ENCODE measurements around the gene CD47. TPM values are rescaled to one million over a fixed set of nuclear protein-coding genes. Genes with fewer than 3 reads are reported as not detected.

The CD47 gene
- total and polyA plus RNA-seq, 10 of the 15 experiments (the other 5 are each of a cell fraction or from before 2014, with no cell fraction given), result 22.9 to 175 (median 81.1) TPM

DNA sequence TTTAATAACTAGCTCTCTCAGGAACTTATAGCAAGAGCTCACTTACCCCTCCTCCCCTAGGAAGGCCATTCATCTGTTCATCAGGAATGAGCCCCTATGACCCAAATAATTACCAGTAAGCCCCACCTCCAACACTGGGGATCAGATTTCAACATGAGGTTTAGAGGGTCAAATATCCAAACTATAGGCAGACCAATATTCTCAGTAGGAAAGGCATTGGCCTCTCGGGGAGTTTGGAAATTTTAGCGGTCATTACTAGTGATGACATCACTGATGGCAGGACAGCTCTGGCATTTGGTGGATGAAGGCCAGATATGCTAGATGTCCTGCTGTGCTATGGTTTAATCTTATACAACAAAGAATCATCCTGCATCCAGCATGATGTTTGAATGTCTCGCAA lies 15.2 kb upstream of the CD47 start:
- ChIA-PET CTCF (interaction anchor here (0.7 to 3.4 kb wide), 4 partner anchors 12 to 25 kb away, joined by 3 to 8 read pairs (median 3); no protein-coding TSS in a partner anchor), RAD21 (ENCODE audit: unreplicated experiment) (no interaction called here), SMC1A (ENCODE audit: uncharacterized antibody, unreplicated experiment) (interaction anchor here (0.7 to 1.5 kb wide), 4 partner anchors 16 to 341 kb away, joined by 3 to 7 read pairs (median 4); no protein-coding TSS in a partner anchor), POLR2A (interaction anchor here (1.6 kb wide), 1 partner anchor 10 kb away, joined by 4 read pairs; no protein-coding TSS in a partner anchor)
- DNase-seq (ENCODE audit: low read depth, low spot score) (no peak), FAIRE-seq (no peak), ATAC-seq (no peak)
- in situ Hi-C loops (cut with MboI) (no loop called here), intact Hi-C loops (cut with micrococcal nuclease; ENCODE audit: unreplicated experiment) (no loop called here)
- Histone ChIP-seq H3K27ac (ENCODE audit: control insufficient read depth, insufficient read depth) (no peak overlapping the region), H3K27me3 (replicated peaks in 1 of 2; ENCODE audit: control insufficient read depth in 2 of 2, insufficient read depth in 2 of 2, low read length in 1 of 2) (no peaks in the 10 kb centered on the region), H3K79me2 (ENCODE audit: control insufficient read depth, insufficient read depth, low read length) (no peaks in the 10 kb centered on the region; the same call in 1 of the 2 replicates), H3K36me3 (ENCODE audit: control insufficient read depth in 2 of 2, insufficient read depth in 2 of 2, low read length in 1 of 2) (no peaks in the 10 kb centered on the region), H3K9me3 (replicated peaks; ENCODE audit: control insufficient read depth, insufficient read depth, low read length) (no peaks in the 10 kb centered on the region), H4K20me1 (ENCODE audit: control insufficient read depth, insufficient read depth) (no peaks in the 10 kb centered on the region), H3K9ac (ENCODE audit: control insufficient read depth, insufficient read depth, low read length) (no peak overlapping the region), H2AFZ (ENCODE audit: control insufficient read depth, low read depth, low read length) (no peak overlapping the region), H3K4me1 (ENCODE audit: control insufficient read depth, insufficient read depth, low read length) (peaks cover 20% of the 10 kb centered on the region), H3K4me3 (no peak overlapping the region), H3K4me2 (ENCODE audit: control insufficient read depth, insufficient read depth) (no peak overlapping the region)
- 100% methylated on average over 3 of the region's 3 CpGs for WGBS (ENCODE audit: insufficient coverage, insufficient replicate concordance, low lambda C conversion rate, missing lambda C conversion rate)
- TF ChIP-seq ZNF592 (IDR thresholded peaks at IDR 0.05) (no peak), ETV6 (conservative IDR thresholded peaks at IDR 0.05 in 1 of 2, IDR thresholded peaks at IDR 0.05 in 1 of 2; ENCODE audit: borderline replicate concordance in 1 of 2, low read depth in 1 of 2) (no peak), MYC (IDR thresholded peaks at IDR 0.05; ENCODE audit: insufficient read depth, insufficient read length, insufficient replicate concordance, low read length, severe bottlenecking) (no peak), LARP7 (IDR thresholded peaks at IDR 0.05) (no peak), JUND (IDR thresholded peaks at IDR 0.05; ENCODE audit: low read depth, low read length) (no peak), ZBTB33 (IDR thresholded peaks at IDR 0.05) (no peak), E2F4 (IDR thresholded peaks at IDR 0.05; ENCODE audit: low read depth, low read length) (no peak)
- BruUV-seq (replicated peaks), result no TSS peak
